Measurements from ENCODE around the gene XPO5.
"Not testable (repeated sequence)": the region's sequence is repeated elsewhere in the genome, so short reads cannot be mapped to it uniquely, and the experiment has no call there.

The XPO5 gene

DNA sequence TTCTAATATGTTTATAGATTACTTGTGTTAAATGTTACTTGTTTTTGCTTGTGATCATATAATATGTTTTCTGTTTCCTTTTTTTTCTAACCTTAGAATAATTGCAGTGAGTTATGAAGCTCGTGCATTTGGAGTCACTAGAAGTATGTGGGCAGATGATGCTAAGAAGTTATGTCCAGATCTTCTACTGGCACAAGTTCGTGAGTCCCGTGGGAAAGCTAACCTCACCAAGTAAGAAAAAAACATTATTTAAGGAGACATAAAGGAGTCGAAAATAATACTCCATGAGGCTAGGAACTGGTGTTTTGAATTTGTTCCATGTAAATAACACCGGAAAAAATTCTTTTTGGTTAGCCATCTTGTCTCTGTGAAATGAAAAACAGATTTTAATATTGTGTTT is 7.1 kb upstream of the XPO5 start:
- no peak for DNase-seq

DNA sequence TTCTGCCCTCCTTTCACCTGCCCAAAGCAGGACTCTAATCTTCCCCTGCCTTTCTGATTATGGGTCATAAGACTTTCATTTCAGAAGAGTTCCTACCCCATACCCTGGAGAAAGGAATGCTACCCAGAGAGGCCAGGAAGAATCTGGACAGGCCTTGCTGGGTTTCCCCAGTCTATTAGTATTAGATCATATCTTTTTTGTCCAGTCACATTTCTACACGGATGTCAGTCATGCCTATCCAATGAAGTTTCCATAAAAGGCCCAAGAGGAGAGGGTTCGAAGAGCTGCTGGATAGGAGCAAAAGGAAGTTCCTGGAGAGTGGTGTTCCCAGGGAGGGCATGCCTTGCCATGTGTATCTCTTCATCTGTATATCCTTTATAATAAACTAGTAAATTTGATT is 3.3 kb upstream of the XPO5 start:
- no peak for DNase-seq

DNA sequence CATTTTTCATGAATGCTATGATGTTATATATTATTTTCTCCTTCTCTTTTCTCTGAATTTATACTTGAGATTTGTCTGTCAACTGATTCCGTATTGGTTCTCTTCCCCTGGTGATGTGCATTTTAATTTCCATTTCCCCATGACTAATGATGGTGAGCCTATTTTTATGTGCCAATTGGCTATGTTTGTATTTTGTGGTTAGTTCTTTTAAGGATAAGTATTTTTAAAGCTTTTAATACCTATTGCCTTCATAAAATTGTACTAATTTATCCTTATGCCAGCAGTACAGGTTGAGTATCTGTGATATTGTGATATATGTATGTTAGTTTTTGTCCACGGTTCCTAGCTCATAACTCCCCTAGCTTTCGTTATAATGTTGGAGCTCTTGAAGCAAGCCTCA is 2.9 kb upstream of the XPO5 start:
- no peak for DNase-seq

DNA sequence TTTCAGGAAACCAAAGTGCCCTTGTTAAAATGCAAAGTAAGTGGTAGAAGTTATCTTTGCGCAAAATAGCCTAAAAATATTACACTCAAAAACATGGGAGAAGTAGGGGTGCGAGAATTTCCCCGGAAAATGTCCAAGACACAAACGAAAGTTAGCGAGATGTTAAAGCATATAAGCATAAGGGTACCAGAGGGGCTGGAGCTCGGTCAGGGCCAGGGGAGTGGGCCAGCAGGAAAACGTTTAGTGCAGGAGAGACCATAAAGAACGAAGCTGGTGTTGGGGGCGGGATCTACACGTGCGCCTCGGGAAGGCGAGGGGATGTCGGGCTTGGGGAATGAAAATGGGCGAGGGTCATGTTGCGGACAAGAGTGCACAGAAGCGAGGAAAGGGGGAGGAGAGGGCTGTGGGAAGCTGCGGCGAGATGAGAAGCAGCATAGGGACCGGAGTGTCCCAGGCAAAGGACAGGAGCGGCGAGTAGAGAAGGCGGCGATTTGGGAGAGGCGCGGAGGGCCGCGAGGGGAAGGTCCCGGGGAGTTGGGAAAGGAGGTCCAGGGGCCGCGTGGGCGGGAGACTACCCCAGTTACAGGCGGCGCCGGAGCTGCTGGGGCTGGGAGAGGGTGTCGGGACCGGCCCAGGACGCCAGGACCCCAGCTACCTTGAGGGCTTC is 600 bp downstream of the XPO5 start:
- no peak for DNase-seq

DNA sequence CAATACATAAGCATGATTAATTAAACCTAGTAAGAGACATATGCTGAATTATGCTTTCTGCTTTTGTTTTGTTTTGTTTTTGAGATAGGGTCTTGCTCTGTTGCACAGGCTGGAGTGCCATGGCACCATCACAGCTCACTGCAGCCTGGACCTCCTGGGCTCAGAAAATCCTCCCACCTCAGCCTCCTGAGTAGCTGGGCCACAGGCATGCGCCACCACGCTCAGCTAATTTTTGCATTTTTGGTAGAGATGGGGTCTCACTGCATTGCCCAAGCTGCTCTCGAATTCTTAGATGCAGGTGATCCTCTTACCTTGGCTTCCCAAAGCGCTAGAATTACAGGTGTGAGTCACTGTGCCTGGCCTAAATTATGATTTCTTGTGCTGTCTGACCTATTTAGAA is 3.8 kb downstream of the XPO5 start:
- no peak for DNase-seq

DNA sequence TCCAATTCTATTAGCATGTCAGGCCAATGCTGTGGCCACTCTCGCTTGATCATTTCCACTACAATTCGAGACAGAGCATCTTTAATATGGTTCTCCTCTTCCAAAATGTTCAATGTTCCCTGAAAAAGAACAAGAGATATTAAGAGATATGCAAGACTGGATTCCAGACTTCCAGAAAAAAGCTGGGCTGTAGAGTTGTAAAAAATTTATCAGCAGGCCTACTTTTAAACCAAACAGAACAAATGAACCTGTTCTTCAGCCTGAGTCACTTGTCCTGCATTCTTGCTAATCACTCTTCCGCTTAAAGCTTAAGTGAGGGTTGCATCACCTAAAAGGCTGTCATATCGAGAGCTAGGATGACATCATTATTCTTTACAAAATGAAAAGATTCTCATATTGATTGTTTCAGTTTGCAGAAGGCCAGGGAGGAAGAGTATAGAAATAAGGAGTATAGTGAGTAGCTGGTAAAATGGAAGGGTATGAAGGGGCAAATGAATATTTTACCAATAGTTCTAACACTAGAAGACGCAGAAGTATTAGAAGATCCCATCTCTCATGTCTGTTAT is 4.9 kb downstream of the XPO5 start:
- DNase-seq = no peak

DNA sequence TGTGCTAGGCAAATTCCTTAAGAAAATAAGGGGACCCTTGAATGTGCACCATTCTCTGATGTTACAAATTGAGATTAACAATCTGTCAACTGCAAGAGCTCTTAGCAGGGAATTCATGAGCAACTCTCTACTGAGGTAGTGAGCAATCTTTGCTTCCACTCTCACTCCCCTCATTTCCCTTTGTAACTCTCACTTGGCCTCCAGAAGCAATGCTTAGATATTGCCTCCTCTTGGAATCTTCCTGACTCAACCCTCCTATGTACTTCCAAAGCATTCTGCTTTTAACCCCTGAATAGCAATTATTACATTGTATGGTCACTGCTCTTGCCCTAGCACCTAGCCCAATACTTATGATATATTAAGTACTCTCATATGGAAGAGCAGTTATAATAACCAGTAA is 16.5 kb downstream of the XPO5 start:
- no peak for DNase-seq

DNA sequence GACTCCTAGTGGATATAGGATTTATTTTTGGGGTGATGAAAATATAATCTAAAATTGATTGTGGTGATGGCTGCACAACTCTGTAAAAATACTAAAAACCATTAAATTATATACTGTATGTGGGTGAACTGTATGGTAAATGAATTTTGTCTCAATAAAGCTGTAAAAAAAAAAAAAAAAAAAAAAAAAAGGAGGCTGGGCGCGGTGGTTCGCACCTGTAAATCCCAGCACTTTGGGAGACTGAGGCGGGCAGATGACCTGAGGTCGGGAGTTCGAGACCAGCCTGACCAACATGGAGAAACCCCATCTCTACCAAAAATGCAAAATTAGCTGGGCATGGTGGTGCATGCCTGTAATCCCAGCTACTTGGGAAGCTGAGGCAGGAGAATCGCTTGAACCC is 18.2 kb downstream of the XPO5 start:
- not testable (repeated sequence) for DNase-seq

DNA sequence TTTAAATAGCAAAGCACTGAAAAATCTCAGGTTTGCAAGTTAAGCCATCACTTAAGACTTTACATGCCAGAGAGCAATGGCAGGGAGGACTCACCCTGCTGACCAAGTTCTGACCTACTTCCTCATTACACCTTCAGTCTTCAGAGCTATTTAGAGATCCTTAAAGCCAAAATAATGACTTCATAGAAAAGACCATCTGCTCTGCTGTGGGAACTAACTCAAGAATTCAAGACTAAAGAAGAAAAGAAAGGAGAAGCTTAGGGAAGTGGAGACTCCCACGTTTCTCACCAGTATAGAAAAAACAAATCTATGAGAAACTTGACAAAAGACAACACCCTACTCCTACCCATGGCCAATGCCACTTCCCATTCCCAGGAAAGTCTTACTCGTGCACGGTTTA is 28.6 kb downstream of the XPO5 start:
- no peak for DNase-seq

DNA sequence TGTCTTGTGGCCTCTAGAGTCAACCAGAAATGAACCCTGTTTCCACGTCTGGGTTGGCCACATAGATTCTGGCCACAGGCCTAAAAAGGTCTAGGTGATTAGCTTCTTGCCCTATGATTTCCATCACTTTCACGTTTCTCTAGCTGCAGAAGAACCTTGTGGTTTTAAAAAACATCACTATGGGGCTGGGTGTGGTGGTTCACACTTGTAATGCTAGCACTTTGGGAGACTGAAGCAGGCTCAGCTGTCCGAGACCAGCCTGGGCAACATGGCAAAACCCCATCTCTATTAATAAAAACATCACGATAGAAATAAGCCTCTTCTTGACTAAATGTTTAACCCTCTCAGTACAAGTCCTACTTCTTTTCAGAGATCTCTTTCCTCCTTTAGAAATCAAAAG is 31.4 kb downstream of the XPO5 start:
- DNase-seq = no peak

DNA sequence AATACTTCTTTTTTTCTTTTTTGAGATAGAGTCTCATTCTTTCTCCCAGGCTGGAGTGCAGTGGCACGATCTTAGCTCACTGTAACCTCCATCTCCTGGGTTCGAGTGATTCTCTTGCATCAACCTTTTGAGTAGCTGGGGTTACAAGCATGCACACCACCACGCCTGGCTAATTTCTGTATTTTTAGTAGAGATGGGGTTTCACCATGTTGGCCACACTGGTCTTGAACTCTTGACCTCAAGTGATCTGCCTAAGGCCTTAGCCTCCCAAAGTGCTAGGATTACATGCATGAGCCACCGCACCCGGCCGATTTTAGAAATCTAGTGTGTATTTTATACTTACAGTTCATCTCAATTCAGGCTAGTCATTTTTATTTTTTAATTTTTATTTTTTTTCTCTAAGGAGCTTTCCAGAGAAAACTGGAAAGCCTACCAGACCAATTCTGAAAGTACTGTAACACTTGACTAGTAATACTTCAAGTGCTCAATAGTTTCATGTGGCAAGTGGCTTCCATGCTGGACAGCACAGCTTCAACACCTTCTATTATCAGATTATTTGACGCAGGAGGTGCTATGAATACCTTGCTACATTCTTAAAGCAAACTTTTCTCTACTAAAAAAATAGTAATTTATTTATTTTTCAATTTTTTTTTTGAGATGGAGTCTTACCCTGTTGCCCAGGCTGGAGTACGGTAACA is 33.9 kb downstream of the XPO5 start:
- DNase-seq = no peak

DNA sequence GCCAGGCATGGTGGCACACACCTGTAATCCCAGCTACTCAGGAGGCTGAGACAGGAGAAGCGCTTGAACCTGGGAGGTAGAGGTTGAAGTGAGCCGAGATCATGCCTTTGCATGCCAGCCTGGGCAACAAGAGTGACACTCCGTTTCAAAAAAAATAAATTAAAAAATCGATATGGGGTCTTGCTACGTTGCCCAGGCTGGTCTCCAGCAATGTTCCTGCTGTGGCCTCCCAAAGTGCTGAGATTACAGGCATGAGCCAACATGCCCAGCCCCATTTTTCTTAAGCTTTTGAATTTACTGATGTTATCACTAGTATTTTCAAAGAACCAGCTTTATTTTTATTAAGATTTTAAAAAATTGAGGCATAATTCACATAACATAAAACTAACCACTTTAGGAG is 35.3 kb downstream of the XPO5 start:
- no peak for DNase-seq

DNA sequence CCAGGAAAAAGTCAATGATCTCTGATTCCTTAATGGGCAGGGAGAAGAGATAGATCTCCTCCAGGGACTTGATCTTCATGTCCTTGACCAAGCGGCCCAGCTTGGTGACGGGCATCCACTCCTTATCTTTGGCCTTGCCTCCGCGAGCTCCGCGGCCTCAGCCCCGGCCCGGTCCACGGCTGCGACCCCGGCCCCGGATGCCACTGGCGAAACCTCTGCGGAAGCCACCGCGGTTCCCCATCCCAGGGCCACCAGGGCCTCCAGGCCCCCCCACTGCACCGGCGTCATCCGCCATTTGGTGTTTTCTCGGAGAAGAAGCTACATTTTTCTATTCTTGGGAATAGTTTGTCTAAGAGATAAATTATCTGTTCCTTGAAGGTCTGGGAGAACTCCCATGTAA is 36.4 kb downstream of the XPO5 start:
- DNase-seq = not testable (repeated sequence)

DNA sequence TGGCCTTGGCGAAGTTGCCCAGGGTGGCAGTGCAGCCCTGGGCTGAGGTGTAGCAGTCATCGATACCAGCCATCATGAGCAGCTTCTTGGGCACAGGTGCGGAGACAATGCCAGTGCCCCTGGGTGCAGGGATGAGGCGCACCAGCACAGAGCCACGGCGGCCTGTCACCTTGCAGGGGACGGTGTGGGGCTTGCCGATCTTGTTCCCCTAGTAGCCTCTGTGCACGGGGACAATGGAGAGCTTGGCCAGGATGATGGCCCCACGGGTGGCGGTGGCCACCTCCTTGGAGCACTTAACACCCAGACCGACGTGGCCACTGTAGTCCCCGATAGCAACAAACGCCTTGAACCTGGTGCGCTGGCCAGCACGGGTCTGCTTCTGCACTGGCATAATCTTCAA is 36.9 kb downstream of the XPO5 start:
- not testable (repeated sequence) for DNase-seq

DNA sequence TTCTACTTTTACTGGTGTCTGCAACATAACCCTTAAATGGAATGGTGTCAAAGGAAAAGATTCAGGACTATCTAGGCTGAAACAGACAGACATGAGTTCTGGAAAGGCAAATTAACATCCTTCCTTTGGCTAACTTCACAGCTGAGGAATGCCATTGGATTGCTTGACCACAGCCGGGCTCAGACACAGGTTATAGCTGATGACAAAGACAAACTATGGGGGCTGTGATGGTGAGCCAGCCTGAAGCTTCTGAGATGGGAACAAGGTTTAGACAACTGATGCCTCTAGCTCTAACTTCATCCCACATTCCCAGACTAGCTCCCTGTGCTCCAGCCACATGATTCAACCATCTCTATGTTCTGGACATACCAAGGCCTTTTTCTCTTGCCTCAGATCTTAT is 43.6 kb downstream of the XPO5 start:
- DNase-seq = no peak

DNA sequence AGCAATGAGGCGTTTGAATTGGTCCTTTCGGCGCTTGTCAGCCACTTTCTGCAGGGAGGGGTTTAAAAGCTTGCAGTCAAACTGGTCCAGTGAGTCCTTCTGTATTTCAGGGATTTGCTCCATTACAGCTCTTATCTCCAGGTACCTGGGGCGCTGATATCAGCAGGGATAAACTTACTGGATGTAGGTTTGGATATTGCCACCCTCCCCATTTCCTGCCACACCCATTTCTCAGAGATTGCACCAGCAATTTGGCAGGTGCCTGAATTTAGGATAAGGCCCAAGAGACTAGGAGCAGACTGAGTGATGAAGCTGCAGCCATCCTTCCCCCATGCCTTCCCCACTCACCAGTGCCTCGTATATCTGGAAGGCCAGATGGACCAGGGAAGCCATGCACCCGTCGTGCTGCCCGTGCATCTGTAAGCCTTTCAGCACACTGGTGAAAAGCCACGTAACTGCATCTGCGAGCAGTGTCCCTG is 51.3 kb downstream of the XPO5 start:
- no peak for DNase-seq

DNA sequence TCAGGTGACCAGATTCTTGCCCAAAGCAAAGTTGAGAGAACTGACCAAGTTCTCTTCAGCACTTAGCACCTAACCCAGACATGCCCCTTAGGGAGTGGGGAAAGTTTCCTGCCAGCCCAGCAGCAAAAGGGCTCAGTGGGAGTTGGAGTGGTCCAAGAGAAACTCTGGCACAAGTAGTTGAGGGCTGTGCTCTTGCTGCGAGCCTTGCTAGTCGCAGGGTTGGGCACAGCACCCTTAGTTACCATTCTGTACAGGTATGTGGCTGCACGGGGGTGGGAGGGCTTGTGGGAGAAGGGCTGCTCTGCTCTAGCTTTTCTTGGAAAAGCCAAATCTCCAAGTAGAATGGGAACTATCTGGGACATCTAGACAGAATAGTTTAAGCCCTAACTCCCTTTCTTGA is 52.6 kb downstream of the XPO5 start:
- no peak for DNase-seq

DNA sequence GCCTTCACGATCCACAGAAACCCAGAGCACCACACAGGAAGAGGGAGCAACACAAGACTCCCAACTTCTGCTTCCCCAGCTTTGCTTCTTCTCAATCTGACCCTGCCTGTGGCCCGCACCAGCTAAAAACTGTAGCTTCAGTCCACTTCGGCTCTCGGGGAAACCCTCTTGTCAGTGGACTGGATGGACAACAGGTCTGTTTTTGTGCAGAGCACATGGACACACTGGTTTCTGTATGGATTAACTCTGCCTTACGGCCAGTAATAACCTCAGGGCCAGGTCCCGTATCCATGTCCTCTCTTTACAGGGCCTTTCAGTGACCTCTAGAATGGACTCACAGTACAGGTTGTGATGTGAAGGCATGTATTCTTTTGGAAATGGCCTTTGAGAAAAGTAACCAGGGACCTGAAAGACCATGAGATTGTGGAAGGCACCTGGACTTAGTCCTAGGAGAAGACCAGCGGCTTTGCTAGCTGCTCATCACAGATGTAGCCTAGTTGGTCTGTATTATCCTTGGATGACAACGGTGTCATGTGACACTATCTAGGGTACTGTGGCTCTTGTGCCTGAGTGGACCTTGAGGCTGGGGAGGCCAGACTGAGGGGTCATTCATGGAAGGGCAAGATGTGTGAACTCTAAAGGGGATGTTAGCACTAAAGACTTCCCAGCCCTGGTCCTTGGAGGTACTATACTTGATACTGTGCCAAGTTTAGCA is 53.1 kb downstream of the XPO5 start:
- DNase-seq = no peak

DNA sequence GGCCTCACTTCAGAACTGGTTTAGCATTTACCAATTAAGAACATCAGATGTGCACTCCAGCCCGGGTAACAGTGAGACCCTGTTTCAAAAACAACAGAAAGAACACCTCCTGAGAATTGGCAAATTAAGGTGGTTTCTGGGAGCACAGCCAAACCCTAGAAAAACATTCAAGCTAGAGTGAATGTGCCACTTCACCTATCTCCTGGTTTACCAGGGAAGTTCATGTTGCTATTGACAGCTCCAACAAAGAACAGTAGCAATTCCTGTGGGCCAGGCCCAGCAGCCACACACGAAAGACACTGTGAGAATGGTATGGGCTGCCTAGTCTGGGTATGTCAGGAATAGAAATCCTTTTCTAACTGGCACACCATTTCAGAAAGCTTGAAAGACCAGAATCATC is 54.0 kb downstream of the XPO5 start:
- DNase-seq = no peak

DNA sequence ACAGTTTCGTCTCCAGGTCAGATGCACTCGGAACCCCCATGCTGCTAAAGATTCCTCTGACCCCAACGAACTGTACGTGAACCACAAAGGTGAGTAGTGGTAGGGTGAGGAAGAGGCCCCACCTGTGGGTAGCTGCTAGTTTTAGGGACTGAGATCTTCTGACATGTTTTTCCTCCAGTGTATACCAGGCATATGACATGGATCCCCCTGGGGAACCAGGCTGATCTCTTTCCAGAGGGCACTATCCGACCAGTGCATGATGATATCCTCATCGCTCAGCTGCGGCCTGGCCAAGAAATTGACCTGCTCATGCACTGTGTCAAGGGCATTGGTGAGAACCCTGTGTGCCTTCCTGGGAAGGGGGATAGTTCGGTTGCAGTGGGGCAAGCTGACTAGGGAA is 55.7 kb downstream of the XPO5 start:
- no peak for DNase-seq

DNA sequence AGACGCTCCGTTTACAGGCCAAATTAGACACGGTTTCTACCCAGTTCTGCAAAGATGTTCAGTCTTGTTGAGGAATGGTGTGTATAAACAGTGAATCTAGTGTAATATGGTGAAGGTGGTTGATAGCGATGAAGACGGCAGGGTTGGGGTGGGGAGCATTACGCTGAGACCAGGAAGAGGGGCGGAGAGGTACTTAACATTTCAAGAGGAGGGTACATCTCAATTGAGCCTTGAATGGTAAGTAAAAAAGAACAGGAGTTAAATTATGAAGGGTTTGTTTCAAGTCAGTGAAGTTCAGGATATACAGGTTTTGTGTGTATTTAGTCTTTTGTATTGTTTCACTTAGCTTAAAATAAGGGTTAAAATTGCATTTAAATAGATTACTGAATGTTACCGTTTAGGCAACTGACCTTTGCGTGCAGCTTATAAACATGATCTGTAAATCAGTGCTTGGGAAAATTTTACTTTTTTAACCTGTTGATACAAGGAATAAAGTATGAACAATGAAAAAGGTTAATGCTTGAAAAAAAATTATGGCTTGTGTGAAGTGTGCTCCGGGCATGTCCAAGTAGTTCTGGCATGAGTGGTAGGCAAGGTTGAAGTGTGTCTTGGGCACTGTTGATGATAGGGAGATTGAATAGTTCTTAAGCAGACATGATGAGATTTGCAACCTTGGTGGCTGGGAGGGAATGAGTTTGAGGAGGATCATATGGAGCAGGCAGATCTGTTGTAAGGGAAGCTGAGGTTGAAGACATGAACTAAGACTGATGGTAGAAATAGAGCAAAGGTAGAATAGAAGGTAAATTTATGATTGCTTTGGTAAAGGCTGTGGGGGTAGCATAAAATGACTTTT is 58.1 kb downstream of the XPO5 start:
- no peak for DNase-seq

DNA sequence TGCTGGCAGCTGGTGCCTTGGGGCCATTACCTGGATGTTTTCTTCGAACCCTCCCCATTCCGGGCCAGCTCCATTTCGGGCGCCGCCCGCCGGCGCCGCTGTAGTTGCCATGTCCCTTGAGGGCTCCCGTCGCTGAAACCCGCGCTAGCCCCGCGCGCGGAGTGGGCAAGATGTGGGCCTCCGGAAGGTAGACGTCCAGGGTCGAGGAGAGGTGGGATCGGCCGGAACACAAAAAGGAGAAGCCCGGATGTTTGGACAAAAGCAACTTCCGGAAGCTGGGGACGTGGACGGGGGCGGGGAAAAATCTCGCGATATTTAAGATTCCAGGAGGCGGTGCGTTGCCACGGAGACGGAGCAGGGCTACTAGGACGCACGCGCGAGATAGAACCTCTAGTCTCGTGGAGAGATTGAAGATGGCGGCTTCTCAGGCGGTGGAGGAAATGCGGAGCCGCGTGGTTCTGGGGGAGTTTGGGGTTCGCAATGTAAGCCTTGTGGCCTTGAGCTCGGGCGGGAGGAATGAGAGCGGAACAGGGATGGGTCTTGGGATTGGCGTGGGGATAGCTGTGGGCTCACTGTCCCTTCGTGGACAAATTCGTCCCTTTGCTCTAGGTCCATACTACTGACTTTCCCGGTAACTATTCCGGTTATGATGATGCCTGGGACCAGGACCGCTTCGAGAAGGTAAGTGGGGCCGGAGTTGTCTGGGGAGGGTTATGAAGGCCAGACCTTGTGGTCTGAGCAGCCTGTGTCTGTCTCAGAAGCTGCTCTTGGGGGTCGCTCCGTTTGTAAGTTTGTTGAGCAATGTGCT is 58.9 kb downstream of the XPO5 start, which contains the start of the genes POLR1C and YIPF3:
Gene POLR1C (plus strand): TSS at position 393 of the 808 bp plus-strand sequence. CDS start 21 bp downstream, at position 414.
Gene YIPF3 (minus strand): TSS at position 230 of the 808 bp plus-strand sequence. CDS start 119 bp downstream, at position 111.
- peak; percentile 97 for DNase-seq

All from fibroblast of skin of right quadriceps (primary cell).